ENCODE measurements around the gene IL17C. TPM values are rescaled to one million over a fixed set of nuclear protein-coding genes. Genes with fewer than 3 reads are reported as not detected.
A peak's percentile ranks its signal among the peaks of the same experiment; 100 is the strongest.

The IL17C gene
- total and polyA plus RNA-seq, 8 donors = 0.87 to 1.2 TPM; not detected in 6

DNA sequence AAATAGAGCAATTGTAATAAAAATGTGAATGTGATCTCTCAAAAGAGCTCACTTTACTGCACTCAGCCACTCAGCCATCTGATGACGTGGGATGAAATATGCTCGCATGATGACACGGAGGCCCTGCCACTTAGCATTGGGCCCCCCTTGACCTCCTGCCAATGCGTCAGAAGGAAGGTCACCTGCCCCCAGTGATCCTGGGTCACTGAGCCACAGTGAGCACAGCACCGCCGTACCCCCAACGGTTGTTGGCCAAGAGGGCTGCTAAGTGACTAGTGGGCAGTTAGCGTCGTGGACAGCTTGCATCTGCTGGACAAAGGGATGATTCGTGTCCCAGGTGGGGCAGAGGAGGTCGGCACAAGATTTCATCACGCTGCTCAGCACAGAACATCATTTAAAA, 45.3 kb upstream of the IL17C start:
- DNase-seq = no peak
- H3K27me3 ChIP-seq = no peaks in the 10 kb centered on the region
- peaks cover 13 to 74% (median 67%) of the 10 kb centered on the region in 4 donors for H3K36me3 ChIP-seq
- WGBS, 5 donors = 92 to 97% (median 96%) methylated on average over 12 of the region's 12 CpGs
- H3K27ac ChIP-seq = no peak overlapping the region
- H3K4me1 ChIP-seq = no peaks in the 10 kb centered on the region
- TF ChIP-seq, protein P1, sequence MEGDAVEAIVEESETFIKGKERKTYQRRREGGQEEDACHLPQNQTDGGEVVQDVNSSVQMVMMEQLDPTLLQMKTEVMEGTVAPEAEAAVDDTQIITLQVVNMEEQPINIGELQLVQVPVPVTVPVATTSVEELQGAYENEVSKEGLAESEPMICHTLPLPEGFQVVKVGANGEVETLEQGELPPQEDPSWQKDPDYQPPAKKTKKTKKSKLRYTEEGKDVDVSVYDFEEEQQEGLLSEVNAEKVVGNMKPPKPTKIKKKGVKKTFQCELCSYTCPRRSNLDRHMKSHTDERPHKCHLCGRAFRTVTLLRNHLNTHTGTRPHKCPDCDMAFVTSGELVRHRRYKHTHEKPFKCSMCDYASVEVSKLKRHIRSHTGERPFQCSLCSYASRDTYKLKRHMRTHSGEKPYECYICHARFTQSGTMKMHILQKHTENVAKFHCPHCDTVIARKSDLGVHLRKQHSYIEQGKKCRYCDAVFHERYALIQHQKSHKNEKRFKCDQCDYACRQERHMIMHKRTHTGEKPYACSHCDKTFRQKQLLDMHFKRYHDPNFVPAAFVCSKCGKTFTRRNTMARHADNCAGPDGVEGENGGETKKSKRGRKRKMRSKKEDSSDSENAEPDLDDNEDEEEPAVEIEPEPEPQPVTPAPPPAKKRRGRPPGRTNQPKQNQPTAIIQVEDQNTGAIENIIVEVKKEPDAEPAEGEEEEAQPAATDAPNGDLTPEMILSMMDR (IDR thresholded peaks at IDR 0.05) = no peak
- TF ChIP-seq EP300 (IDR thresholded peaks at IDR 0.05) (no peak), POLR2A (IDR thresholded peaks at IDR 0.05) (no peak), POLR2AphosphoS5 (IDR thresholded peaks at IDR 0.05) (no peak)
- intact Hi-C loops (cut with DNase I; ENCODE audit: low total_unique reads) = no loop called here
- no peaks in the 10 kb centered on the region for H3K9me3 ChIP-seq
- H3K4me3 ChIP-seq = no peak overlapping the region

- DNase-seq = no peak
- 75 to 87% (median 80%) methylated on average over 11 of the region's 11 CpGs for WGBS, 5 donors
- no peak overlapping the region for H3K4me3 ChIP-seq
- no peaks in the 10 kb centered on the region for H3K27me3 ChIP-seq
- no peak for TF ChIP-seq POLR2AphosphoS5 (IDR thresholded peaks at IDR 0.05)
- TF ChIP-seq, protein P1 (IDR thresholded peaks at IDR 0.05) = no peak
- H3K27ac ChIP-seq = no peak overlapping the region
- intact Hi-C loops (cut with DNase I; ENCODE audit: low total_unique reads) = no loop called here
- no peaks in the 10 kb centered on the region for H3K9me3 ChIP-seq
- peaks cover 16 to 74% (median 67%) of the 10 kb centered on the region in 4 donors for H3K36me3 ChIP-seq
- H3K4me1 ChIP-seq = peaks cover 0 to 3% (median 0%) of the 10 kb centered on the region in 4 donors
Observed at GRCh38 chr16:88593489-88593888, 44.9 kb upstream of the IL17C start.

DNA sequence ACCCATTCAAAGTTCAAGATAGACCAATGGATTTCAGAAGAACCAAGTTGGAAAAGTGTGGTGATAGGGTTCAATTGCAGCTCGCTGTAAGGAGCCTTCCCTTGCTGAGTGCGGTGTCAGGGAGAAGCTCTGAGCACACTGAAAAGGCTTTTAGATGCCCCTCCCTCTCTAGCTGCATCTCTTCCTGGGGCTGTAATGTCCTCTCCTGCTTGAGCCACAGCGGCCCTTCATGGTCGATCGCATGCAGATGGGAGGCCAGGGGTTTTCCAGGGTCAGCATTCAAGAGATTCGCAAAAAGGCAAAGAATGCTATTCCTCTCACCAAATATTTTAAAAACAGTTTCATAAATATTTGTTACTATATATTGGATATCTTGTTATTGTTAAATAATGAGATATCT, 44.5 kb upstream of the IL17C start:
- TF ChIP-seq EP300 (IDR thresholded peaks at IDR 0.05) (no peak), POLR2A (IDR thresholded peaks at IDR 0.05) (no peak), POLR2AphosphoS5 (IDR thresholded peaks at IDR 0.05) (no peak)
- Histone ChIP-seq H3K9me3 (no peaks in the 10 kb centered on the region), H3K36me3 (peaks cover 21 to 74% (median 67%) of the 10 kb centered on the region in 4 donors), H3K27me3 (no peaks in the 10 kb centered on the region), H3K27ac (no peak overlapping the region), H3K4me1 (peaks cover 0 to 7% (median 0%) of the 10 kb centered on the region in 4 donors), H3K4me3 (no peak overlapping the region)
- no peak for DNase-seq
- intact Hi-C loops (cut with DNase I; ENCODE audit: low total_unique reads) = no loop called here
- WGBS, 5 donors = 89 to 96% (median 94%) methylated on average over 6 of the region's 6 CpGs

- no peak overlapping the region for H3K4me3 ChIP-seq
- WGBS, 5 donors = 83 to 93% (median 87%) methylated on average over 6 of the region's 6 CpGs
- TF ChIP-seq, protein P1 (IDR thresholded peaks at IDR 0.05) = no peak
- TF ChIP-seq POLR2AphosphoS5 (IDR thresholded peaks at IDR 0.05) = no peak
- TF ChIP-seq POLR2A (IDR thresholded peaks at IDR 0.05) = no peak
- no peak for TF ChIP-seq EP300 (IDR thresholded peaks at IDR 0.05)
Observed at GRCh38 chr16:88595101-88595500, 43.3 kb upstream of the IL17C start.

GRCh38 chr16:88595921-88596320, 42.5 kb upstream of the IL17C start:
- WGBS, 5 donors = 91 to 94% (median 93%) methylated on average over 10 of the region's 10 CpGs
- peaks cover 0 to 24% (median 4%) of the 10 kb centered on the region in 4 donors for H3K4me1 ChIP-seq
- H3K27ac ChIP-seq = peak overlapping the region in 1 of 5 donors; percentile 43
- peaks cover 22 to 74% (median 67%) of the 10 kb centered on the region in 4 donors for H3K36me3 ChIP-seq
- no peaks in the 10 kb centered on the region for H3K9me3 ChIP-seq
- no peak overlapping the region for H3K4me3 ChIP-seq
- no peaks in the 10 kb centered on the region for H3K27me3 ChIP-seq
- TF ChIP-seq, protein P1 (IDR thresholded peaks at IDR 0.05) = no peak
- TF ChIP-seq EP300 (IDR thresholded peaks at IDR 0.05) (no peak), POLR2A (IDR thresholded peaks at IDR 0.05) (no peak), POLR2AphosphoS5 (IDR thresholded peaks at IDR 0.05) (no peak)
- intact Hi-C loops (cut with DNase I; ENCODE audit: low total_unique reads) = no loop called here
- DNase-seq = no peak

More at GRCh38 chr16:88595101-88595500, 43.3 kb upstream of the IL17C start:
- Histone ChIP-seq H3K27me3 (no peaks in the 10 kb centered on the region), H3K9me3 (no peaks in the 10 kb centered on the region), H3K4me1 (peaks cover 0 to 18% (median 2%) of the 10 kb centered on the region in 4 donors), H3K36me3 (peaks cover 22 to 74% (median 67%) of the 10 kb centered on the region in 4 donors), H3K27ac (no peak overlapping the region)
- no peak for DNase-seq
- intact Hi-C loops (cut with DNase I; ENCODE audit: low total_unique reads) = no loop called here
